ENCODE measurements around the gene MED12L.

DNA sequence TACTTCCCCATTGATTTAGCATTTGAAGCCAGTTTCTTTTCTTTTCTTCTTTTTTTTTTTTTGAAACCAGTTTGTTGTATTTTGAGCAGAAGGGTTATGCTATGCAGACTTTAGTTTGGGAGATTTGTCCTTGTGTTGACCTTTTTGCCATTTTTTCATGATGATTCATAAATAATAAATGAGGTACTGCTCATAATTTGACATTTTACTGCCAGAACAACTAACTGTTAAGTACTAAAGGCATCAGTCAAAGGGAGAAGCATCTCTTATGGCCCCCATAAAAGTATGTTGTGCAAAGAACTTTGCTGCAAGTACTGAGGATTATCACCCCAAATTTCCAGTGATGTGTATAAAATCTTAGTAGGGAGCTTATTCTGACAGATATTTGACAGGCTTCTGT is 232.8 kb downstream of the MED12L start:
- TF ChIP-seq, protein P1, sequence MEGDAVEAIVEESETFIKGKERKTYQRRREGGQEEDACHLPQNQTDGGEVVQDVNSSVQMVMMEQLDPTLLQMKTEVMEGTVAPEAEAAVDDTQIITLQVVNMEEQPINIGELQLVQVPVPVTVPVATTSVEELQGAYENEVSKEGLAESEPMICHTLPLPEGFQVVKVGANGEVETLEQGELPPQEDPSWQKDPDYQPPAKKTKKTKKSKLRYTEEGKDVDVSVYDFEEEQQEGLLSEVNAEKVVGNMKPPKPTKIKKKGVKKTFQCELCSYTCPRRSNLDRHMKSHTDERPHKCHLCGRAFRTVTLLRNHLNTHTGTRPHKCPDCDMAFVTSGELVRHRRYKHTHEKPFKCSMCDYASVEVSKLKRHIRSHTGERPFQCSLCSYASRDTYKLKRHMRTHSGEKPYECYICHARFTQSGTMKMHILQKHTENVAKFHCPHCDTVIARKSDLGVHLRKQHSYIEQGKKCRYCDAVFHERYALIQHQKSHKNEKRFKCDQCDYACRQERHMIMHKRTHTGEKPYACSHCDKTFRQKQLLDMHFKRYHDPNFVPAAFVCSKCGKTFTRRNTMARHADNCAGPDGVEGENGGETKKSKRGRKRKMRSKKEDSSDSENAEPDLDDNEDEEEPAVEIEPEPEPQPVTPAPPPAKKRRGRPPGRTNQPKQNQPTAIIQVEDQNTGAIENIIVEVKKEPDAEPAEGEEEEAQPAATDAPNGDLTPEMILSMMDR (IDR thresholded peaks at IDR 0.05; ENCODE audit: low read length): no peak
- TF ChIP-seq EZH2 (optimal IDR thresholded peaks at IDR 0.05; ENCODE audit: low read depth, low read length) (no peak), EZH2phosphoT487 (IDR thresholded peaks at IDR 0.05; ENCODE audit: low read length) (no peak)
